ENCODE measurements around the gene ZSWIM5. TPM values are rescaled to one million over a fixed set of nuclear protein-coding genes. Genes with fewer than 3 reads are reported as not detected.

The ZSWIM5 gene
- polyA plus RNA-seq, 1 experiment, result 0.15 TPM

DNA sequence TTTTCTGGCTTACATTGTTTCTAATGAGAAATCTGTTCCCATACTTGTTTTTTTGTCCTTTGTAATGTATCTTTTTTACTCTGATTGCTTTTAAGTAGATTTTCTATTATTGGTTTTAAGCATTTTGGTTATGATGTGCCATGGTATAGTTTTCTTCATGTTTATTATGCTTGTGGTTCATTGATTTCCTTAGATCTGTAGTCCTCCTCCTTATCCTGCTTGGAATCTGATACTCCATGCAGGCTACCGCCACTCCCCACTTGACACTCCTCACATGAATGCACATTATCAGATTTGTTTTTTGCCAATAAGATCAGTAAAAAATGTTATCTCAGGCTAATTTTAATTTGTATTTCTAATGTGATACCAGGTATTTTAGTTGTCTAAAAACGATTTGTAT lies 173.6 kb downstream of the ZSWIM5 start:
- H3K27me3 ChIP-seq (ENCODE audit: control insufficient read depth, insufficient read depth, low read length), result no peaks in the 10 kb centered on the region
- TF ChIP-seq, protein P1, sequence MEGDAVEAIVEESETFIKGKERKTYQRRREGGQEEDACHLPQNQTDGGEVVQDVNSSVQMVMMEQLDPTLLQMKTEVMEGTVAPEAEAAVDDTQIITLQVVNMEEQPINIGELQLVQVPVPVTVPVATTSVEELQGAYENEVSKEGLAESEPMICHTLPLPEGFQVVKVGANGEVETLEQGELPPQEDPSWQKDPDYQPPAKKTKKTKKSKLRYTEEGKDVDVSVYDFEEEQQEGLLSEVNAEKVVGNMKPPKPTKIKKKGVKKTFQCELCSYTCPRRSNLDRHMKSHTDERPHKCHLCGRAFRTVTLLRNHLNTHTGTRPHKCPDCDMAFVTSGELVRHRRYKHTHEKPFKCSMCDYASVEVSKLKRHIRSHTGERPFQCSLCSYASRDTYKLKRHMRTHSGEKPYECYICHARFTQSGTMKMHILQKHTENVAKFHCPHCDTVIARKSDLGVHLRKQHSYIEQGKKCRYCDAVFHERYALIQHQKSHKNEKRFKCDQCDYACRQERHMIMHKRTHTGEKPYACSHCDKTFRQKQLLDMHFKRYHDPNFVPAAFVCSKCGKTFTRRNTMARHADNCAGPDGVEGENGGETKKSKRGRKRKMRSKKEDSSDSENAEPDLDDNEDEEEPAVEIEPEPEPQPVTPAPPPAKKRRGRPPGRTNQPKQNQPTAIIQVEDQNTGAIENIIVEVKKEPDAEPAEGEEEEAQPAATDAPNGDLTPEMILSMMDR (IDR thresholded peaks at IDR 0.05; ENCODE audit: insufficient read depth, low read depth, low read length), result no peak
- ChIA-PET POLR2A (interaction anchor here (0.5 kb wide), 1 partner anchor 307 kb away, joined by 3 read pairs; the partner anchor contains the start of gene TOE1), CTCF (interaction anchor here (1.1 kb wide), 1 partner anchor 267 kb away, joined by 3 read pairs; no protein-coding TSS in a partner anchor)
- no peak for DNase-seq (ENCODE audit: low read depth)
- no peaks in the 10 kb centered on the region for H3K36me3 ChIP-seq (ENCODE audit: control insufficient read depth, insufficient read depth, low read length)
- no peak overlapping the region for H3K4me3 ChIP-seq (ENCODE audit: low read depth, low read length)

DNA sequence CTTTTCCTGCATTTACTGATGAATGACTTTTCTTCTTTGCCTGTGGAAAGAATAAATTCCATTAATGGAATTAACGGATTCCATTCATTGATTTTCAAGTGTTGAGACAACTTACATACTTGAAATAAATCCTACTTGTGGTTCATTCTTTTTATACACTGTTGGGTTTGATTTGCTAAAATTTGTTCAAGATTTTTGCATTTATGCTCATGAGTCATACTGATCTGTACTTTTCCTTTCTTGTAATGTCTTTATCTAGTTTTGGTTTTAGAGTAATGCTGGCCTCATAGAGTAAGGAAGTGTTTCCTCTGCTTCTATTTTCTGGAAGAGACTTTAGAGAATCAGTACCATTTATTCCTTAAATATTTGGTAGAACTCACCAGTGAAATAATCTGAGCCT lies 180.0 kb downstream of the ZSWIM5 start:
- ChIA-PET CTCF (no interaction called here), POLR2A (no interaction called here)
- no peak for DNase-seq (ENCODE audit: low read depth)
- Histone ChIP-seq H3K4me3 (ENCODE audit: low read depth, low read length) (no peak overlapping the region), H3K27me3 (ENCODE audit: control insufficient read depth, insufficient read depth, low read length) (no peaks in the 10 kb centered on the region), H3K36me3 (ENCODE audit: control insufficient read depth, insufficient read depth, low read length) (no peaks in the 10 kb centered on the region)
- TF ChIP-seq, protein P1 (IDR thresholded peaks at IDR 0.05; ENCODE audit: insufficient read depth, low read depth, low read length), result no peak

DNA sequence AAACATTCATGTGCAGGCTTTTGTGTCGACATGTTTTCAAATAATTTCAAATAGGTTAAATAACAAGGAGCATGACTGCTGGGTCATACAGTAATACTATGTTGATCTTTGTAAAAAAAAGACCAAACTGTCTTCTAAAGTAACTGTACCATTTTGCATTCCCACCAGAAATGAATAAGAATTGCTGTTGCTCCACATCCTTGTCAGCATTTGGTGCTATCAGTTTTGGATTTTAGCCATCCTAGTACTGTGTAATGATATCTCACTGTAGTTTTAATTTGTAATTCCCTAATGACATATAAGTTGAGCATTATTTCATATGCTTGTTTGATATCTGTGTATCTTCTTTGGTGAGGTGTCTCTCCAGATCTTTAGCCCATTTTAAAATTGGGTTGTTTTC lies 182.7 kb downstream of the ZSWIM5 start:
- no peaks in the 10 kb centered on the region for H3K36me3 ChIP-seq (ENCODE audit: control insufficient read depth, insufficient read depth, low read length)
- no peak for DNase-seq (ENCODE audit: low read depth)
- ChIA-PET CTCF (no interaction called here), POLR2A (no interaction called here)
- H3K4me3 ChIP-seq (ENCODE audit: low read depth, low read length), result no peak overlapping the region
- TF ChIP-seq, protein P1 (IDR thresholded peaks at IDR 0.05; ENCODE audit: insufficient read depth, low read depth, low read length), result no peak
- H3K27me3 ChIP-seq (ENCODE audit: control insufficient read depth, insufficient read depth, low read length), result no peaks in the 10 kb centered on the region

DNA sequence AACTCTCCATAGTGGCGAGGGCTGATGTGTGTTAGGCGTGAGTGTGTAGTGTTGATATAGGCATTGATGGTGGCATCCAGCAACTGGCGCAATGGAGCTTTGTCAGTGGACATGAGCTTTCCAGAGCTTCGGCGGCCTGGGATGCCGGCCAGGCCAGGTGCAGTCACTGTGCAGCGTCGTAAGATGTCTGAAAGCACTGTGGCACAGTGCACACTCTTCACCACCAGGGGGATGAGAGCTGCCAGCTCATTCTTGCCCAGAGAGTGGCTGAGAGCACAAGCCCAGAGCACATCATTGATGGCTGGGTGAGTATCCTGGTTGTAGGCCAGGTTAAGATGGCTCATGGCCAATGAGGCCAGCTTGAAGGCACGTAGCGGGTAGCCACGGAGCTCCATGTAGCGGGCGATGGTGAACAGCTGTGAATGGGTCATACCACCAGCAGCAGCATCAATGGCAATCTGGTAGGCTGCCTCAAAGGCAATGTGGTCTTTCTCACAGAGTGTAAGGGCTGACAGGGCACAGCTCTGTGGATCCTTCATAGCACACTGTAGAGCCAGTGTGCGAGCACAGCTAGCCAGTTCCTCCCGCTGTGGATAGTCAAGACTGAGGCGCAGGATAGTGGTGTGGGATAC lies 187.7 kb downstream of the ZSWIM5 start:
- no peak for DNase-seq (ENCODE audit: low read depth)
- TF ChIP-seq, protein P1 (IDR thresholded peaks at IDR 0.05; ENCODE audit: insufficient read depth, low read depth, low read length), result peak; percentile 88
- POLR2A ChIA-PET, result interaction anchor here (0.6 kb wide), 1 partner anchor 94 kb away, joined by 3 read pairs; no protein-coding TSS in a partner anchor
- no peak overlapping the region for H3K4me3 ChIP-seq (ENCODE audit: low read depth, low read length)
- CTCF ChIA-PET, result interaction anchor here (0.7 to 7.0 kb wide), 28 partner anchors 8 to 565 kb away, joined by 3 to 181 read pairs (median 4); partner anchors contain the start of genes EIF2B3, MUTYH, NASP and PLK3
- peaks cover 4% of the 10 kb centered on the region for H3K36me3 ChIP-seq (ENCODE audit: control insufficient read depth, insufficient read depth, low read length)
- H3K27me3 ChIP-seq (ENCODE audit: control insufficient read depth, insufficient read depth, low read length), result no peaks in the 10 kb centered on the region

DNA sequence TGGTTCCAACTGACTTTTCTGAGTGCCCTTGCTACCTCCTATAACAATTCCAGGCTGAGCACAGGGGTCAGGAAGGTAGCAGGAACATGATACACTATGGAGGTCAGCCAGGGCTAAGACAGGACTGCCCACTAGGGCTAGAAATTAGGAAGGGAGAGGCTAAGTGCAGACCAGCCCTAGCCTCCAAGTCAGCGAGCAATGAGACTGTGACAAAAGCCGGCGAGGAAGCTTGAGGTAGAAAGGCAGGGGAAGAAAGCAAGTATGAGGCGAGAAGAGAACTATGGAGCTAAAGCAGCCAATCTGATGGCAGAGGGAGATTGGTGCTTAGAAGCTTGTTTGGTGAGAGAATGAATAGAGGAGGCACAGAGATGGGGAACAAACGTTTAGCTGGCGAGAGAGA lies 189.6 kb downstream of the ZSWIM5 start:
- no peak for DNase-seq (ENCODE audit: low read depth)
- Histone ChIP-seq H3K36me3 (ENCODE audit: control insufficient read depth, insufficient read depth, low read length) (peaks cover 5% of the 10 kb centered on the region), H3K4me3 (ENCODE audit: low read depth, low read length) (no peak overlapping the region), H3K27me3 (ENCODE audit: control insufficient read depth, insufficient read depth, low read length) (no peaks in the 10 kb centered on the region)
- TF ChIP-seq, protein P1 (IDR thresholded peaks at IDR 0.05; ENCODE audit: insufficient read depth, low read depth, low read length), result no peak
- ChIA-PET POLR2A (interaction anchor here (1.5 kb wide), 1 partner anchor 287 kb away, joined by 5 read pairs; no protein-coding TSS in a partner anchor), CTCF (interaction anchor here (7.0 kb wide), 1 partner anchor 281 kb away, joined by 181 read pairs; no protein-coding TSS in a partner anchor)
